HG03135 (cell line): ENCODE results near the gene ANAPC5.

Experiments
- ATAC-seq: cut with Tn5 transposase; IDR thresholded peaks from one replicate; pipeline ENCODE4 v1.9.1; 2021; ENCODE audit warnings: mild to moderate bottlenecking, moderate library complexity; ENCODE audit not compliant: unreplicated experiment

The ANAPC5 gene

DNA sequence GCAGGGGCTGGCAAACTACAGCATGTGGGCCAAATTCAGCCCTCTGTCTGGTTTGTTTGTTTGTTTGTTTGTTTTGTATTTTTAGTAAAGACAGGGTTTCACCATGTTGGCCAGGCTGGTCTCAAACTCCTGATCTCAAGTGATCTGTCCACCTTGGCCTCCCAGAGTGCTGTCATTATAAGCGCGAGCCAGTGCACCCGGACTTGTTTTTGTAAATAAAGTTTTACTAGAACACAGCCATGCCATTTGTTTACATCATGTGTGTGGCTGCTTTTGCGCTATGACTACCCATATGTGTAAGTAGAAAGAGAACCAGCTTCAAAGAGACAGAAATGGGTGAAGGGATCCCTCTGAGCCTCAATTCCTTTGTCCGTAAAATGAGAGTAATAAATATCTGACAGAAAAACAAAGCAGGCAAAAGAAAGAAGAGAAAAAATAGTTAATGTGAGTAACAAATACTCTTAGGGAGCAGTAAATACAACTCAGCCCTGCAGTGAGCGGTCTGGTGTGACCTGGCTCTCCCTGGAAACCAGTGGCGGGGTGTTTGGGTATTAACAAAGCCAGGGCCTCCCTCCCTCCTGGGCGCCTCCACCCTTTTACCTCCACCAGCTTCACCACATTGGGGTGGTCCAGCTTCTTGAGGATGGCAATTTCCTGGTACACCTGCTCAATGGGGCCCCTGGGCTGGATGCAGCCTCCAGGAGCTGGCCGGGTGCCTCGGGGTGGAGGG is 88.8 kb downstream of the ANAPC5 start:
- ATAC-seq: no peak

DNA sequence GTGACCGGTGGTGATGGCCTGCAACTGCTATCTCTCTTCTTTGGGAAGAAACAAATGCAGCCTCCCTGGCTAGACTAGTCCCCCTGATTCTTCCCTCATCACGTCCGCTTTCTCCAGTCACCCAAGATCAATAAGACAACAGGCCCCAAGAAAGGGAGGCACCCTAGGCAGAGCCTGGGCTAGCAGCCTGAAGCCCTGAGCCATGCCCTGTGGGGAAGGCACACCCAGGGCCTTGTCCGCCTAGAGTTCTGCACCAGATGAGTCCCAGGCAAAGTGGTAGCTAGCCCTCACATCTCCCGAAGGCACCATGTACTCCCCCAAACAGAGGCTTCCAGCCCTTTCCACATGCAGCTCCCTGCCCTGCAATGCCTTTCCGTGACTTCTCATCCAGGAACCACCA is 90.8 kb downstream of the ANAPC5 start:
- ATAC-seq: no peak

DNA sequence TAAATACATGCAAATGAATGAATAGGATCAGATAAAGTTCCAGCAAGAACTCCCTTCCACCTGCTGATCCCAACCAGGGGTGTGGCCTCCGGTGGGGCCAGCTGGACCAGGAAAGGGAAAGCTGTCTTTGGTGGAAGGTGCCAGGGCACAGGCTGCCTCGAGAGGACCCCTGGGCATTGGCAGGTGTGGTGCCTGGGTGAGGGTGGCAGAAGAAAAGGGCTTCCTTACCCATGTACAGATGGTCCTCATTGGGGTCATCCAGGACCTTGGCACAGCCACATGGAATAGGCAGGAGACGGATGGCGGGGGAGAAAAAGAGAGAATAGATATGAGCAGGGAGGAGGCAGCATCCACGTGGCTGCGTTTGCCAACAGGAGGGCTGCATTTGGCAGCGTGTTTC is 92.1 kb downstream of the ANAPC5 start:
- ATAC-seq: no peak

DNA sequence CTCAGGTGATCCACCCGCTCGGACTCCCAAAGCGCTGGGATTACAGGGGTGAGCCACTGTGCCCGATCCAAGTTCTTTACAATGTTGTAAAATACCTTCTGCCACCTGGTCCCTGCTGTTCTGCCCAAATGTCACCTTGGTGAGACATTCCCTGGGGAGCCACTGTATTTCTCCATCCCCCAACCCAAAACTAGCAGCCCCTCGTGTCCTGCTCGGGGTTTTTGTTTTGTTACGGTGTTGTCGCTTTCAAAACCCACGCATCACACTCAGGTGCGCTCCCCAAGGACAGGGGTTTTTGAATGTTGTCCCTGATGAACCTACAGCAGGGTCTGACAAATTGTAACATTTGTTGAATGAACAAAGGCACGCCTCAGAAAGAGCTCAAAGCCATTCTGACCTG is 93.1 kb downstream of the ANAPC5 start:
- no peak for ATAC-seq
